MM.1S (cell line): ENCODE results near the gene TENM4.

Source experiments
- DNase-seq: peaks from one replicate; pipeline ENCODE4 v3.0.0-alpha.2; 2015
- H2AFZ ChIP-seq: fragments of 300-600 bp; sonication (generic); 2 replicates; pipeline ENCODE4 v1.6.0; 2016; ENCODE audit warnings: antibody characterized with exemption, low read length
- H3F3A ChIP-seq: fragments of 300-600 bp; sonication (generic); 2 replicates; pipeline ENCODE4 v1.6.1; 2016; ENCODE audit warnings: mild to moderate bottlenecking, antibody characterized with exemption, low read length, moderate library complexity, mixed read lengths; ENCODE audit not compliant: insufficient read depth
- H3K27ac ChIP-seq: fragments of 300-600 bp; sonication (generic); 2 replicates; pipeline ENCODE4 v1.5.1; 2016; ENCODE audit warnings: mild to moderate bottlenecking, low read length
- H3K27me3 ChIP-seq: fragments of 300-600 bp; sonication (generic); replicated peaks from 2 replicates; pipeline ENCODE4 v1.6.0; 2016; ENCODE audit warnings: low read length; ENCODE audit not compliant: insufficient read depth
- H3K36me3 ChIP-seq: fragments of 300-600 bp; sonication (generic); replicated peaks from 2 replicates; pipeline ENCODE4 v1.6.1; 2016; ENCODE audit warnings: mild to moderate bottlenecking, low read length, mixed read lengths; ENCODE audit not compliant: insufficient read depth
- H3K4me1 ChIP-seq: fragments of 300-600 bp; sonication (generic); 2 replicates; pipeline ENCODE4 v1.6.1; 2016; ENCODE audit warnings: low read length, mixed read lengths
- H3K4me2 ChIP-seq: fragments of 300-600 bp; sonication (generic); 2 replicates; pipeline ENCODE4 v1.6.0; 2016; ENCODE audit warnings: low read depth, low read length
- H3K4me3 ChIP-seq: fragments of 300-600 bp; sonication (generic); 2 replicates; pipeline ENCODE4 v1.5.1; 2016; ENCODE audit warnings: low read length, mixed read lengths
- H3K79me2 ChIP-seq: fragments of 300-600 bp; sonication (generic); 2 replicates; pipeline ENCODE4 v1.6.1; 2016; ENCODE audit warnings: mixed run types, low read length, mixed read lengths
- H3K9ac ChIP-seq: fragments of 300-600 bp; sonication (generic); 2 replicates; pipeline ENCODE4 v1.6.1; 2016; ENCODE audit warnings: low read length, mixed read lengths
- H3K9me2 ChIP-seq: fragments of 300-600 bp; sonication (generic); replicated peaks from 2 replicates; pipeline ENCODE4 v1.6.1; 2016; ENCODE audit warnings: mild to moderate bottlenecking, low read length, mixed read lengths; ENCODE audit not compliant: insufficient read depth
- H3K9me3 ChIP-seq: fragments of 300-600 bp; sonication (generic); replicated peaks from 2 replicates; pipeline ENCODE4 v1.6.1; 2016; ENCODE audit warnings: mild to moderate bottlenecking, low read length, mixed read lengths; ENCODE audit not compliant: insufficient read depth
- H4K20me1 ChIP-seq: fragments of 300-600 bp; sonication (generic); 2 replicates; pipeline ENCODE4 v1.6.1; 2016; ENCODE audit warnings: mild to moderate bottlenecking, low read length, moderate library complexity, mixed read lengths; ENCODE audit not compliant: insufficient read depth
- CTCF ChIP-seq: fragments of 300-600 bp; sonication (generic); IDR thresholded peaks from 2 replicates; pipeline ENCODE4 v1.5.1; 2016; ENCODE audit warnings: antibody characterized with exemption, low read length, mixed read lengths
- EZH2 ChIP-seq: fragments of 300-600 bp; sonication (generic); optimal IDR thresholded peaks from 2 replicates; pipeline ENCODE3; 2017; ENCODE audit warnings: low read depth, mild to moderate bottlenecking, antibody characterized with exemption, low read length, mixed read lengths
- EZH2phosphoT487 ChIP-seq: fragments of 300-600 bp; sonication (generic); IDR thresholded peaks from 2 replicates; pipeline ENCODE4 v1.6.1; 2018; ENCODE audit warnings: antibody characterized with exemption, low read length

TENM4 gene

GRCh38 chr11:79366218-79366617, 74.6 kb downstream of the TENM4 start:
- no peak overlapping the region for H3K9ac ChIP-seq
- TF ChIP-seq CTCF (no peak), EZH2phosphoT487 (no peak), EZH2 (no peak)
- no peaks in the 10 kb centered on the region for H4K20me1 ChIP-seq

GRCh38 chr11:79363861-79364378, 76.9 kb downstream of the TENM4 start:
- H2AFZ ChIP-seq, result no peak overlapping the region
- H3K4me1 ChIP-seq, result no peaks in the 10 kb centered on the region
- H3K9me3 ChIP-seq, result no peaks in the 10 kb centered on the region
- TF ChIP-seq EZH2phosphoT487 (no peak), CTCF (no peak), EZH2 (no peak)
- H3F3A ChIP-seq, result no peaks in the 10 kb centered on the region
- no peaks in the 10 kb centered on the region for H3K27me3 ChIP-seq
- no peaks in the 10 kb centered on the region for H3K9me2 ChIP-seq
- no peak overlapping the region for H3K4me2 ChIP-seq
- no peaks in the 10 kb centered on the region for H3K79me2 ChIP-seq
- H3K9ac ChIP-seq, result no peak overlapping the region
- no peak overlapping the region for H3K27ac ChIP-seq
- DNase-seq, result no peak
- no peaks in the 10 kb centered on the region for H4K20me1 ChIP-seq
- no peaks in the 10 kb centered on the region for H3K36me3 ChIP-seq
- no peak overlapping the region for H3K4me3 ChIP-seq

More at GRCh38 chr11:79366218-79366617, 74.6 kb downstream of the TENM4 start:
- no peak overlapping the region for H2AFZ ChIP-seq
- no peaks in the 10 kb centered on the region for H3K79me2 ChIP-seq
- H3K4me3 ChIP-seq, result no peak overlapping the region
- no peaks in the 10 kb centered on the region for H3F3A ChIP-seq
- no peak overlapping the region for H3K4me2 ChIP-seq
- no peaks in the 10 kb centered on the region for H3K9me2 ChIP-seq
- H3K36me3 ChIP-seq, result no peaks in the 10 kb centered on the region
- no peaks in the 10 kb centered on the region for H3K4me1 ChIP-seq
- no peak for DNase-seq
- no peaks in the 10 kb centered on the region for H3K9me3 ChIP-seq
- H3K27ac ChIP-seq, result no peak overlapping the region
- no peaks in the 10 kb centered on the region for H3K27me3 ChIP-seq

GRCh38 chr11:79363256-79363655, 77.6 kb downstream of the TENM4 start:
- Histone ChIP-seq H3K9ac (no peak overlapping the region), H3K9me2 (no peaks in the 10 kb centered on the region), H3K4me3 (no peak overlapping the region), H3K27me3 (no peaks in the 10 kb centered on the region), H3K9me3 (no peaks in the 10 kb centered on the region), H3K27ac (no peak overlapping the region), H3K4me2 (no peak overlapping the region), H3F3A (no peaks in the 10 kb centered on the region), H3K36me3 (no peaks in the 10 kb centered on the region), H2AFZ (no peak overlapping the region), H4K20me1 (no peaks in the 10 kb centered on the region), H3K79me2 (no peaks in the 10 kb centered on the region), H3K4me1 (no peaks in the 10 kb centered on the region)
- no peak for DNase-seq
- TF ChIP-seq EZH2, result no peak
- TF ChIP-seq EZH2phosphoT487, result no peak
- TF ChIP-seq CTCF, result no peak
